ENCODE data around the gene ITPR2.
"Not testable (repeated sequence)": the region's sequence is repeated elsewhere in the genome, so short reads cannot be mapped to it uniquely, and the experiment has no call there.

ITPR2 gene

DNA sequence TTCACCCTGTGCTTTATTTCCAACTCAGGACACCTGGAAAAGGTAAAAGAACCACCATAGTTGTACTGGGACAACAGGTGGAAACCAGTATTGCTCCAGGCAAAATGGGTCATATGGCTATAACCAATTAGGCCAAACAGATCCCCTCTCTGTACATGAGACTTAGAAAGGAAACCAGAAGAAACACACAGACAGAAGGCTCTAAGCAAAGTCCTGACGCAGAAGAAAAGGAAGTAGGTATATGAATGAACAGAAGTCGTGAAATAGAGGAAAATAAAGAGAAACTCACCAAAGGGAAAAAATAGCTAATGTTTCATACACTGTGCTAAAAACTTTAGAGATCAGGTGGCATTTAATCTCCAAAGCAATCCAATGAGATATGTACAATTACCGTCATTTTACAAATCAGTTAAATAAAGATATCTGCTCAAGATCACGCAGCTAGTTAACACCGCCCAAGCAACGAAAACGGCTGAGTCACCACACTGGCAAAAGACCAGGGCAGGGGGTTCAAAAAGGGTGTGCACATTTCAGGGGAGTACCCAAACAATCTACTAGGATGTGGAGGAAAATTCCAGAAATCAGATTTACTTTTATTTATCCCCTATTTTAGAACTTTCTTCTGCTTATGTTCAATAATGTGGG is 82.3 kb downstream of the ITPR2 start:
- no peak for DNase-seq

- no peak for DNase-seq
These were observed 83.2 kb downstream of the ITPR2 start for GRCh38 chr12:26749781-26750180.

- no peak for DNase-seq
These were observed 84.1 kb downstream of the ITPR2 start for GRCh38 chr12:26748741-26749431.

DNA sequence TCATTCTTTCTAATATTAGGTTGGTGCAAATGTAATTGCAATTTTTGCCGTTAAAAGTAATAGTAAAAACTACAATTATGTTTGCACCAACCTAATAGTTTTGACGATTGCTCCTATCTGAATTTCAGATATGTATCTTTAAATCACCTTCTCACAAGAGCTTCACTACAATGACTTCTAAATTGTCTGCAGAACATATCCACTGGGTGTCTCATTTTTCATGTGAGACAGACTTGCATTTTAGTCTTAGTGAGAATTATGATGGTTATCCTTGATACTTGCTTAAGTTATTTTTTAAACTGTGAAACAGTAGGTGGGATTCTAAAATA is 84.6 kb downstream of the ITPR2 start:
- no peak for DNase-seq

DNA sequence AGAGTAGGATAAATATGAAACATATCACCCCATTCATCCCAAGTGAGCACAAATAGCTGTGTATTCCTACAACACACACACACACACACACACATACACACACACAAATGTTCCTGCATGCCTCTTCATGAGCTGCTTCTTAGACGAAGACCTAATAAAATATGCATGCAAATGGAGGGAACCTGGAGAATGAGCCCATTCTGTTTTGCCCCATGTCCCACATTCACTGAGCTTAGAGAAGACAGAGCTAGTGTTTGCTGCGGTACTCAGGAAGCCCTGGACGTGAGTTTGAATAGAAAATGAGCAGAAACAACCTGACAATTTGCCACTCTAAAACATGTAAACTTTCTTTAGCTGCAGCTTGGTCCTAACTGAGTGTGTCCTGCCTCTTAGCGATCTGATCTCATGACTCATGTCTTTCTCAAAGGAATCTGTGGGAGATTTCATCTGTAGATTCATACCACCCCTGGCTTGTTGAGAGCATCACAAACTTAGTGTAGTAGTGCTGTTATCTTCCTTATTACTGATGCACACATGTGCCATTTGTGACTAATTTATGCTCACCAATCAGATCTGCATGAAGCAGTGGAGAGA is 86.8 kb downstream of the ITPR2 start:
- no peak for DNase-seq

DNA sequence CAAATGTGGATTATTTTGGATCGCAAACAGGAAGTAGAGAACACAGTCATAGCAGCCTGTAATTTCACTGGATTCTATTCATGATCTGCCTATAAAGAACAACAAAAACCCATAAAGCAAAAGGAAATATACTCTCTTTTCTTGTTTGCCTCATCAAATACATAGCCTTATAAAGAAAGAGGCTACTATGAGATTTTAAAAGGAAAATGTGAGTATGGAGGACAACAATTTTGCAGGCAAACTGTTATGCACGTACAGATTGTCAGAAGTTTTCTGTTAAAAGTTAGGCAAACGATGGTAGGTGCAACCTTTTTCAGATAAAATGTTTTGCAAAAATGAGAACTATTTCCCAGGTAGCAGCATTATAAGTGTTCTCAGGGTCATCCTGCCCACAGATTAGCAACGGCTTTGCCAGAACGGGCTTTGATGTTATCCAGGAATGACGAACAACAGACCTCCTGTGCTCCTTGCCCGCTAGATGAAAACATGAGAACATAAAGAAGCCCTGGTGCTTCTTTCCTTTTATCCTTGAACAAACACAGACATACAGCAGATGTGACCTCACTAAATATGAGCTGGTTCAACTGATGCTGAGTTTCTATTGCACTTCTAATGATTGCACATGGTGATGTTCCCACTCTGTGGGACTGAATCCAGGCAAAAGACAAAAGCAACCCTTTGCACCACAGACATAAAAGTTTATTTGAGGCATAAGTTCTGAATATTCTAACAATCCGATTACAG is 88.1 kb downstream of the ITPR2 start:
- no peak for DNase-seq

- no peak for DNase-seq
These were observed 88.9 kb downstream of the ITPR2 start for GRCh38 chr12:26744042-26744626.

- no peak for DNase-seq
These were observed 91.3 kb downstream of the ITPR2 start for GRCh38 chr12:26741584-26742227.

GRCh38 chr12:26740991-26741390 is 92.0 kb downstream of the ITPR2 start:
- no peak for DNase-seq

GRCh38 chr12:26740348-26740747 is 92.6 kb downstream of the ITPR2 start:
- DNase-seq: no peak

GRCh38 chr12:26737487-26738030 is 95.4 kb downstream of the ITPR2 start:
- DNase-seq: no peak

DNA sequence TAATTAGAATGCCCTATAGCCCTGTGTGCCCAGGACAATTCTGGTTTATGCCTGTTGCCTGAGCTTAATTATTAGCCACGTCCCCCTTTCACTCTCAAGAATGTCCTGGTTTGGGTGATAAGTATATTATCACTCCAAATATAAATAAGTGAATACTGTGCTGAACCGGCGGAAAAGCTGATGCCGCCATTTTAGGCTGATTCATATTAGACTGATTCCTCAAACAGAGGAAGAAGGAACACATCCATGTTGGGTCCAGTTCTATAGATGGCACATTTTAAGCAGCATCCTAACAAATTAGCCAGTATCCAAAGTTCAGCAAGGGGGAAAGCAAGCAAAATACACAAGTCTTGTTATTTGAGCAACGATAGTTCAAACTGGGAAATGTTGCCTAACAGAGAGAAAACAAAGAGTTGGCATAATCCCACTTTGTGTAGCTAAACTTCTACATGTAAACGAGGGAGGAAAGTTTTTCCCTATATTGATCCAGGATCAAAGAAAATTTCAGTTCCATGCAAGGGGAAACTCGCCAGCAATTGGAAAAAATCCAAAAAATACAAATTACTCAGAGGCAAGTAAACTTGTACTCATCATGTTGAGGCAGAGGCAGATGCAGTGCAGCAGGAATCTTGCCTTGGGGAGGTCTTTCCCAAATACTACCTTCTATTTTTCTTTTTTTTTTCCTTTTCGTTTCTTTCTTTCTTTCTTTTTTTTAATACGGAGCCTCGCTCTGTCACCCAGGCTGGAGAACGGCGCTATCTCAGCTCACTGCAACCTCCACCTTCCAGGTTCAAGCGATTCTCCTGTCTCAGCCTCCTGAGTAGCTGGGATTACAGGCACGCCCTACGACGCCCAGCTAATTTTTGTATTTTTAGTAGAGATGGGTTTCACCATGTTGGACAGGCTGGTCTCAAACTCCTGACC is 96.2 kb downstream of the ITPR2 start:
- DNase-seq: no peak

DNA sequence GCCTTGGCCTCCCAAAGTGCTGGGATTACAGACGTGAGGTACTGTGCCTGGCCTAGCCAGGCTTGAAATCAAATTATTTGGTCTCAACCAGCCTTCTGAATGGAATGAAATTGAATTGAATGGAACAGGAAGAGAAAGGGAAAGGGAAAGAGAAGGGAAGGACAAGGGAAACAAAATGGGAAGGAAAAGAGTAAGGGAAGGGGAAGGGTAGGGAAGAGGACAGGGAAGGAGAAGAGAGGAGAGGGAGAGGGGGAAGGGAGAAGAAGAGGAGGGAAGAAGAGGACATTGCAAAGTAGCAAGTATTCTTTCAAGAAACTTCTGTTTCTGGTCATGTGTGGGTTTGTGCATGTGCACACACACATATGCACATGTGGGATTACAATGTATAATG is 97.8 kb downstream of the ITPR2 start:
- no peak for DNase-seq

DNA sequence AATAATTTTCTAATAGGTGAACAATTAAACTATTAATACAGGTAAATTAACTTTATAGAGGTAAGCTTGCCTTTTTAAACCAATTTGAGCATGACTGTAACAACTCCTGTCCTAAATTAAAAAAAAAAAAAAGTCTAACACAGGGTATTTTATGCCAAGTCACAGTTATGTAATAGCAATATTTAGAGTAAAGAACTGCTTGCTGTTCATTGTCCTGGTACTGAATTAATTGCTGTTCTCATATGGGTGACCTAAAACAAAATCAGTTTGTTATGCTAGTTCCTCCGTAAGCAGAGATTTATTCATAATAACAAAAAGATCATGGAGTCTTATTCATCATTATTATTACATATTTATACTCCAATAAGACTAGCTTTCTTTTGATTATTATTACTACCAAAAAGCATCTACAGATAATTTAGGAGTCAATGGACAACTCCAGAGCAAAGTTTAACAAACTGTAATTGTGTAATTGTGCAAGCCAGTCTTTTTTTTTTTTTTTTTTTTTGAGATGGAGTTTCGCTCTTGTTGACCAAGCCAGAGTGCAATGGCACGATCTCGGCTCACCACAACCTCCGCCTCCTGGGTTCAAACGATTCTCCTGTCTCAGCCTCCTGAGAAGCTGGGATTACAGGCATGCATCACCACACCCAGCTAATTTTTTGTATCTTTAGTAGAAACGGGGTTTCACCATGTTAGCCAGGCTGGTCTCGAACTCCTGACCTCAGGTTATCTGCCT is 98.3 kb downstream of the ITPR2 start:
- DNase-seq: no peak

GRCh38 chr12:26732005-26732908 is 100.7 kb downstream of the ITPR2 start:
- no peak for DNase-seq

DNA sequence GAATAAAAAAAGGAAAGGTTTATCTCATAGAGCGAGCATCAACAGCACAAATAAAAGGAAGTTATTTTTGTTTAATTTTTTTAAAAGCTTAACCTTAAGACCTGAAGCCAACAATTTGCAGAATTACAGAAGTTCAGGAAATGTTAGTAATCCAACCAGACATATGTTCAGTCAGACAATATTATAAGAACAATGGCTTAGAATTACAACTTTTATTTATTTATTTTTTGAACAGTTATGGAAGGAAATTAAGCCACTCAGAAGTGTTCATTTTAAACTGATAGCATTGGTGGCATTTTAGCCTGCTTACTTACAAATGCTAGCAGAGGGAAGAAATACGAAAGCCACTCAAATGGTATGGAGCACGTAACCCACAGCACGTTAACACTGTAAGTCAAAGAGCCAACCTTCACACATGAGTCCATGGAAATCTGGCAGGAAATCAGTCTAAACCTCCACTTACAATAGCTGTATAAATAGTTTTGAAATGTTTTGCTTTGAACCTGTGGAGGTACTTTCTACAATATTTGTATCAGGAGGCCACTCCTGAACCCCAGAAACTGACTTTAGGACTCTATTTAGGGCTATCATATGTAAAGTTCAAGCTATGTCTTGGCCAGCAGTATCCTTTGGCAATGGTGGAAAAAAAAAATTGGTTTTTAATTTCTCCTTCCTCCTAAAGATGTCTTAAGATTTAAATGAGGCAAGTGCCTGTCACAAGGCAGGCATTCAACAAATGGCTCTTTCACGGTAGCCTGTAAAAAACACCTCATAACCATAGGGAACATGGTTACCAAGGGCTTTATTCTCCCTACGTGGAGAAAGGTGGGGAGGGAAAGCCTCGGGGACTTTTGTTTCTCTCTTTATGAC is 102.3 kb downstream of the ITPR2 start:
- DNase-seq: no peak

- DNase-seq: not testable (repeated sequence)
These were observed 103.8 kb downstream of the ITPR2 start for GRCh38 chr12:26729137-26729671.

Data from T-helper 9 cell (primary cell).